Stimulated activated CD4-positive, alpha-beta T cell treated with anti-CD3 and anti-CD28 coated beads, Interleukin-1b, Interleukin-23, amount 100 ng/mL, for 24 hours (primary cell): Measurements from ENCODE around the gene PUM2.

Source experiments
- DNase-seq, 4 experiments: peaks; one replicate each; pipeline ENCODE4 v3.0.0-alpha.2; 2020; ENCODE audit warnings: low read depth in 4 of 4, low spot score in 1 of 4

Gene PUM2

DNA sequence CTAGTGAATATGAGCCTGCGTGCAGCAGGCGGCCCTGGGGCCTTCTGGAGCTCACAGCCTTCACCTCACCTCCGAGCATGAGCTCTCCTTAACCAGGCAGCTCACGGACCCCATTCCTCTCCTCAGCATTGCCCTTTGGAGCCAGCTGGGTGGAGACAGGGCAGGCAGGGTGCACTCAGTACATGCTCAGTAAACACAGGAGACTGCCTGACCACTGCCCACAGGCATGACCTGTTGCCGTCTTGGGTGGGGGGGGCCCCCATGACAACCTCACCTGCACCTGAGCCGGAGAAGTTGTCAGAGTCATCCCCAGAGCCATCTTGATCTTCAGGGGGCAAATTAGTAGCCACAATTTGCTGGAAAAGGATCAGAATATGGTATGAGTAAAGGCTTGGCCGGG is 145.6 kb downstream of the PUM2 start:
- no peak for DNase-seq

DNA sequence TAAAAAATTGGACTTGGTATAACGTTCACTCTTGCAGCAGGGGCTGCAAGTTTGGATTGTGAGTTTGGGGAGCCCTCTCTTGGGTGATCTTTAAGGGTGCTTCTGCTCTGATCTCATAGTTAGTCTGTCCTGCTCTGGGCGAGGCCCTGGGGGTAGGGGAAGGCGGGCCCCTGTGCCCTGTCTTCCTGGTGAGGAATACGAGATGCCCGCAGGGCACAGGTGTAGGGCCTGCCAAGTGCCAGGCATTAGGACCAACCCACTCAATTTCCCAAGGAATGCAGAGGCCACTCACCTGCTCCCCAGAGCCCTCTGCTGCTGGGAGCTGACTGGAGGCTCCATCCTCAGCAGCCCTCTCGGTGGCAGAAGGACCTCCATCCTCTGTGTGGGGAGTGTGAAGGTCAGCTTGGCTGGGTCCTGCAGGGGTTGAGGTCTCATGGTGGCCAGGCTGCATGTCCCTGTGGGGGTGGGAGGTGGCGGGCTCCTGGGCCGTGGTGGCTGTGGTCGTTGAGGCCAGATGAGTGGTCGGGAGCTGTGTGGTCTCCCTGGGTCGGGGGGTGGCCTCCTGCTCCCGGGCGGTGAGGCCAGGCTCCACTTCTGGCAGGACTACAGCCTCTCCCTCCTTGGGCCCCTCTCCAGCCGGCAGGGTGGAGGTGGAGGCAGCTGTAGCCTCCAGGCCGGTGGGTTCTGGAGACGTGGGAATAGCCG is 147.0 kb downstream of the PUM2 start:
- no peak for DNase-seq

DNA sequence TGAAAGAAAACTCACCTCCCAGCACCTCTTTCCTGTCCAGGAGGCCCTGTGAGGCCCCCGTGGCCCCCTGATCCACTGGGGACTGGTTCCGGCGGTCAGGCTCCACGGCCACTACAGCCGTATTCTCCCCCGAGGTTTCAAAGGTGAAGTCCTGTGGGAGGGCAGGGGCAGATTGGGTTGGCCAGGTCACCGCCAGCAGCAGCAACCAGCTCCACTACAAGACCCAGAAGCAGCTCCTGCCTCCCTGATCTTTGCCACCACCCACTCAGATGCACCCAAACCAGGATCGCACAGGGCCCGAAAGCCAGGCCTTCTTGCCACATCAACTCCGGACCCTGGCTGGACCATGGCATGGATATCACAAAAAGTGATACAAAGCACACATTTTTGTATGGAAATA is 147.6 kb downstream of the PUM2 start:
- no peak for DNase-seq

DNA sequence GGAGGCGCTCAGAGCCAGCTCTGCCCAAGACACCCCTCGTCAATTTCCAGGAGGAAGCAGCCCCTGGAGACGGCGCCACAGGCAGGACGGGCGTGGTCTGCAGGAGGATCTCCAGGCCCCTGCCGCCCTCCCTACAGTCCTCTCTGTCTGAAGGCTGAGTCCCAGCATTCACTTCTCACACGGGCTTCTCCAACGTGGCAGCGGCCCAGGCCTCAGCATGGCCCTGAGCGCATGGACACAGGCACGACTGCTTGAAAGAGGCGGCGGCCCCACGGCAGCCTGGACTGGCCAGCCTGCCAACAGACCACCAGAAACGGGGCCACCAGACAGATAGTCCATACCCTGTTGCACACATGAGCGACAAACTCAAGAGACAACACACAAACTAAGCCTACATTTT is 149.0 kb downstream of the PUM2 start:
- DNase-seq, result no peak

DNA sequence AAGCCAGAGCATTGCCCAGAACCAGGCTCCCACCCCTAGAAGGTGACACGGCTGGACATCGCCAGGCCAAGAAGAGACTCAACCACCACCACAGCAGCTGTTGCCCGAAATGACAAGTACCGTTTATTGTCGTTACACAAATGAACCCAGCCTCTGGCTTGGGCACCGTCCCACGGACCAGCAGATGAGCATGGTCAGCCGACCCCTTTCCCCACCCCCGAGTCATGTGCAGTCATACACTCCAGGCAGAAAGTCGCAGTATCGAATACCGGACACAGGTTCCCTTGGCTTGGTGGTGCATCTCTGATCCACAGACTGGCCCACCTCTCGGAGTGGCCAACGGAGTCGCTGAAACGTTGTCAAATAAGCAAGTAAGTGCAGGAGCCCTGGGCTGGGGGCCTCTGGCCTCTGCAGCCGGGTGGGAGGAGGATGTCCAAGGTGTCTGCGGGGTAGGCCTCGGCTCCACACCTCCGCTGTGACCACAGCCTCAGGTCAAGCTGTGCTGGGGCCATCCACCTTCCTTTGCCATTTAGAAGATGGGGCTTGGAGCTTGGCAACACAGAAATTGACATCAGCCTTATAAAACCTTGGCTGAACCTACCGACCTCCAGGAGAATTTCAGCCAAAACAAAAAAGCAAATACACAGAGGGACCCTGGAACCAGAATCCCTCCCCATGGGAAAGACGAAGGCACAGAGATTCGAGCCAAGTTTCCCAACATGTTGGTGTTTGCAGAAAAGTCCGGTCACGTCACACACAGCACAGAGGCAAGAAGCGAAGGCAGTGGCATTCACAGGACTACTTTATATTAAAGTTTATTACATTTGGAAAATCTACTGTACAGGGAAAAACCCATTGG is 149.7 kb downstream of the PUM2 start:
- no peak for DNase-seq

DNA sequence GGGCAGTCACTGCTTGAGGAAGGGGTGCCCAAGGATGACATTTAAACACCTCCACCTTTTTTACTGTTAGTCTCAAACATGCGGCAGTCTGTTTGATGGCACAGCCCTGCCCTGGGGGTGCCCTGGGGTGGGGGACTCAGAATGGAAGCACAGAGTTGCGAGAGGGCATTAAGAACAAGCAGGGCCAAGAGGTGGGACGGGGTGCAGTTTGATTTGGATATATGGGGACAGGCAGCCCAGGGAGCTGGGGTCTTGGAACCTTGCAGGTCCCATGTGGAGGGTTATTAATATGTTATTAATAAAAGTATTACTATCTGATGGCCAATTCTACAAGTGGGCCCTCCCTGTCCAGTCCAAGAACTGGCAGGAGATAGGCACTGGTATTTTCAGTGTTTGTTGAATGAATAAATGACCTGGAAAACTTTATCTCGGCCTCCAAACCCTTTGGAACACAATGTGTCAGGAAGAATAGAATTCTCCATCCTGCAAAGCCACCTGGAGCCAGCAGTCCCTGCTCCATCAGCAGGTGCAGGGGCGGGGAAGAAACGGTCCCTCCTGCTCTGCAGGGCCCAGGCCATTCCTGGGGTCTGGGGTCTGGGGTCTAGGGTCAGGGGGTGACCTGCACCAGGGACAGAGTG is 150.9 kb downstream of the PUM2 start:
- no peak for DNase-seq

DNA sequence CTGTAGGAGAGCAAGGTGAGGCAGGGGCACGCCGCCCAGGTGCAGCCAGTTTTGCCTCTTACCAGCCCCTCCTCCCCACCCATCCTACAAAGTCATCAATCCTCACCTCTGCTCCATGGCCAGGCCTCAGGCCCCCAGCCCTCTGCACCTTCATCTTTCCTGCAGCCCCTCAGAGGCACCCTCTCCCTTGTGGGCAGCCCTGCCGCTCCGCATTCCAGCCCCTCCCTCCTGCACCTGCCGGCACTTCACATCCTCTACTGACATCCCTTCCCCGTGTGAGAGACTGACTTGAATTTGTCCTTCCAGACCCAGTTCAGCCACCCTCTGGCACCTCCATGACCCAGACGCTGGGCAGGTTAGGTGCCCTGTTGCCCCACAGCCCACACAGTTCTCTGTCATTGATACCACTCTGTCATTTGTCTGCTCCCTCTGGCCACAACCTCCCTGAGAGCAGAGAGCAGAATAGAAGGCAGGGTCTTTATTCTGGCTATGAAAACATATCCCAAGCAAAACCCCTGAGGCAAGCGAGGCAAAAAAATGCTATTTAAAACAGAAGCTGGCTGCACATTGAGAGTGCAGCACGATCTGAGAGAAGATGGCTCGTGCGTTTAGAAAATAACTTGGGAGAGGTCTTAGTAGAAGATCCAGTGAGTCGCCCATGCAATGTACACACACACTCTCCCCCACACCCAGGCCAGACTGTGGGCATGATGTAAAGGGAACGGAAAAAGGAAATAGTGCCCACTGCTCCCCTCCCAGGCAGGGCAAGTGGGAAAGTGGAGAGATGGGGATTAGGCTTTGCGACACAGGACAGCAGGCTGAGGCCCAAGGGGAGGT is 151.6 kb downstream of the PUM2 start:
- no peak for DNase-seq
